ENCODE data around the gene TAS2R41.

- TF ChIP-seq CTCF (conservative IDR thresholded peaks at IDR 0.05; ENCODE audit: low read depth, low read length) = no peak
- no peak for TF ChIP-seq EZH2phosphoT487 (IDR thresholded peaks at IDR 0.05; ENCODE audit: borderline replicate concordance, low read length)
- TF ChIP-seq EZH2 (IDR thresholded peaks at IDR 0.05; ENCODE audit: low read length, unreplicated experiment) = no peak
Measured at GRCh38 chr7:143510854-143511592, 33.4 kb downstream of the TAS2R41 start.
